ENCODE results near the gene GREM2.

Gene GREM2

GRCh38 chr1:240496356-240496755 lies 115.6 kb downstream of the GREM2 start:
- Histone ChIP-seq H3K27me3 (no peaks in the 10 kb centered on the region), H3K9me3 (peaks cover 0 to 11% (median 0%) of the 10 kb centered on the region in 3 donors), H3K4me1 (no peaks in the 10 kb centered on the region), H3K36me3 (no peaks in the 10 kb centered on the region), H3K4me3 (no peak overlapping the region), H3K27ac (no peak overlapping the region)
- DNase-seq: no peak
- intact Hi-C loops (cut with DNase I; ENCODE audit: low total_unique reads): no loop called here
- TF ChIP-seq CTCF (IDR thresholded peaks at IDR 0.05): no peak

- Histone ChIP-seq H3K4me3 (no peak overlapping the region), H3K27ac (no peak overlapping the region), H3K36me3 (no peaks in the 10 kb centered on the region), H3K27me3 (no peaks in the 10 kb centered on the region), H3K9me3 (peaks cover 0 to 11% (median 0%) of the 10 kb centered on the region in 3 donors), H3K4me1 (no peaks in the 10 kb centered on the region)
- intact Hi-C loops (cut with DNase I; ENCODE audit: low total_unique reads): no loop called here
- DNase-seq: no peak
- no peak for TF ChIP-seq CTCF (IDR thresholded peaks at IDR 0.05)
Observed at GRCh38 chr1:240495601-240496000, 116.4 kb downstream of the GREM2 start.

DNA sequence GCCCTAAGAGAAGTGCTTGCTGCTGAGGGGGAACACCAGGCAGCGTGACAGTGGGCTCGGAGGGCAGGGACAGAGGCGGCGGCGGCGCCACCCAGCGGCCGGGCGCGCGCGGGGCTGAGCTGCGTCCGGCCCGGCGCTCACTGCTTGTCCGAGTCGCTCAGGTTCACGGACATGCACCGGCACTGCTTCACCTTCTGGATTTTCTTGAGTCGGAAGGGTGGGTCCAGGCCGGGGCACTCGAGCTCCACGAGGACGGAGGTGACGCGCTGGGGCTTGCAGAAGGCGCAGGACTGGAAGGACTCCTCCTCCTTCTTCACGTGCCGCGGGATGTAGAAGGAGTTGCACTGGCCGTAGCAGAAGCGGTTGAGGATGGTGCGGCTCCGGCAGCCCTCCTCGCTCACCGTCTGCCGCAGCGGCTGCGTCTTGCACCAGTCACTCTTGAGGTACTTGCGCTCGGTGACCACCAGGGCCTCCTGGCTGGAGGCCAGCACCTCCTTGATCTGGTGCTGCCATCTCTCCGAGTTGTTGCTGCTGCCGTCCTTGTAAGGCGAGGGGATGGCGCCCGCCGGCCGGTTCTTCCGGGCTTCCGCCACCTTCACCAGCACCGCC lies 119.0 kb downstream of the GREM2 start:
- peaks cover 0 to 11% (median 0%) of the 10 kb centered on the region in 3 donors for H3K9me3 ChIP-seq
- H3K4me1 ChIP-seq: no peaks in the 10 kb centered on the region
- H3K27me3 ChIP-seq: no peaks in the 10 kb centered on the region
- TF ChIP-seq CTCF (IDR thresholded peaks at IDR 0.05): no peak
- no peak overlapping the region for H3K4me3 ChIP-seq
- H3K36me3 ChIP-seq: no peaks in the 10 kb centered on the region
- DNase-seq: no peak
- no peak overlapping the region for H3K27ac ChIP-seq
- intact Hi-C loops (cut with DNase I; ENCODE audit: low total_unique reads): no loop called here

DNA sequence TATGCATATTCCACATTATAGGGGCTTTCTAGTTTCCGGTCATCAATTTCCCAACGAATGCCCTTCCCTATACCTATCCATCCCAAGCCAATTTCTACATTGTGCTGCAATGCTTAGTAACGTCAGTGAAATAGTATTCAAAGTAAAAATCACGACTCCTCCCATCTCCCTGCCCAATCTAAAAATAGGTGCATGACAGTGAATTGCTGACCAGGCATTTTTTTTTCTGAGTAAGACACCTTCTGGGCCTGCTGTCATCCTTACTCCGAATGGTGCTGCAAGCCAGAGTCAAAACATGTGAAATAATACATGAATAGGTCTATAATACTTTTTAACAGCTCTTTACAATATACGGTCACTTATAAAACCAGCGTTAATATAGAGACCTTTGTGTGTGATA lies 120.2 kb downstream of the GREM2 start:
- H3K36me3 ChIP-seq: no peaks in the 10 kb centered on the region
- intact Hi-C loops (cut with DNase I; ENCODE audit: low total_unique reads): no loop called here
- H3K4me3 ChIP-seq: no peak overlapping the region
- no peak overlapping the region for H3K27ac ChIP-seq
- no peaks in the 10 kb centered on the region for H3K27me3 ChIP-seq
- no peak for TF ChIP-seq CTCF (IDR thresholded peaks at IDR 0.05)
- H3K9me3 ChIP-seq: peaks cover 0 to 11% (median 0%) of the 10 kb centered on the region in 3 donors
- no peaks in the 10 kb centered on the region for H3K4me1 ChIP-seq
- no peak for DNase-seq

DNA sequence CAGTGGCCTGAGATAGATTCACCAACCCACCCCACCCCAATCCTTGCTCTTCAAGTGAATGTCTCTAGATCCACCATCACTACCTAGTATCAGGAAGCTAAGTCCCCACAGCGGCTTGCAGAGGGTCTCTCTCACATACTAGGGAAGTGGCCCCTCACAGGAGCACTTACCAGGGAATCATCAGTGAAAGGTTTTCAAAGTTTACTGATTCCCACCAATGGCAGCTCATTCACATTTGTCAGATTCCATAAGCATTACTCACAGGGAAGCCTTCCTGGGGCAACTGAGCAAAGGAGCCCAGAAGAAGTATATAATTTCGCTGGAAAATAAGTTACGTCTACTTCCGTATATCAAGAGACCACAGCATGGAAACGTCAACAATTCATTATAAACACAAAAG lies 120.8 kb downstream of the GREM2 start:
- no peaks in the 10 kb centered on the region for H3K4me1 ChIP-seq
- no peak for TF ChIP-seq CTCF (IDR thresholded peaks at IDR 0.05)
- intact Hi-C loops (cut with DNase I; ENCODE audit: low total_unique reads): no loop called here
- H3K27me3 ChIP-seq: no peaks in the 10 kb centered on the region
- no peak overlapping the region for H3K27ac ChIP-seq
- no peak overlapping the region for H3K4me3 ChIP-seq
- DNase-seq: no peak
- no peaks in the 10 kb centered on the region for H3K36me3 ChIP-seq
- peaks cover 0 to 11% (median 0%) of the 10 kb centered on the region in 3 donors for H3K9me3 ChIP-seq

DNA sequence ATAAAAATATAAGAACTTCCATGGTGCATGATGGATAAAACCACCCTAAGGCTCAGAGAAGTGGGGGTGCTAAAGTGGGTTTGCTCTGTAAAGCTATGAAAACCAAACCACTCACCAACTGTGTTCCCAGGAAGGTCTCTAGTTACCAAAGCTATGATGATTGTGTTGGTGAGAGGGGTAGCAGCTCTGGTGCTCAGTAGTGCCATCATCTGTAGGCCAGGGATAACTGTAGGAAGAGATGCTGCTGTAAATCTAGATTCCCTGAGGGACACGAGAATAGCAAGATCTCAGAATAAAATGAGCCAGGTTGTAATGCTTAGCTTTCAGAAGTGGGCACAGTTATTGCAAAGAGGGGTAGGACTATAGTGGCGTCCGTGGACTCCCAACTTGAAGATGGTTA lies 124.5 kb downstream of the GREM2 start:
- H3K9me3 ChIP-seq: peaks cover 0 to 7% (median 0%) of the 10 kb centered on the region in 3 donors
- no peak for DNase-seq

More for the DNA sequence above, 124.5 kb downstream of the GREM2 start:
- TF ChIP-seq CTCF (IDR thresholded peaks at IDR 0.05): no peak
- H3K36me3 ChIP-seq: no peaks in the 10 kb centered on the region
- no peak overlapping the region for H3K27ac ChIP-seq
- intact Hi-C loops (cut with DNase I; ENCODE audit: low total_unique reads): no loop called here
- no peak overlapping the region for H3K4me3 ChIP-seq
- no peaks in the 10 kb centered on the region for H3K4me1 ChIP-seq
- H3K27me3 ChIP-seq: no peaks in the 10 kb centered on the region
